ENCODE data around the gene RNF214. TPM values are rescaled to one million over a fixed set of nuclear protein-coding genes. Genes with fewer than 3 reads are reported as not detected.
A peak's percentile ranks its signal among the peaks of the same experiment; 100 is the strongest.

The RNF214 gene
- polyA plus RNA-seq, 1 donor from 2014 or later, result 7.6 TPM

DNA sequence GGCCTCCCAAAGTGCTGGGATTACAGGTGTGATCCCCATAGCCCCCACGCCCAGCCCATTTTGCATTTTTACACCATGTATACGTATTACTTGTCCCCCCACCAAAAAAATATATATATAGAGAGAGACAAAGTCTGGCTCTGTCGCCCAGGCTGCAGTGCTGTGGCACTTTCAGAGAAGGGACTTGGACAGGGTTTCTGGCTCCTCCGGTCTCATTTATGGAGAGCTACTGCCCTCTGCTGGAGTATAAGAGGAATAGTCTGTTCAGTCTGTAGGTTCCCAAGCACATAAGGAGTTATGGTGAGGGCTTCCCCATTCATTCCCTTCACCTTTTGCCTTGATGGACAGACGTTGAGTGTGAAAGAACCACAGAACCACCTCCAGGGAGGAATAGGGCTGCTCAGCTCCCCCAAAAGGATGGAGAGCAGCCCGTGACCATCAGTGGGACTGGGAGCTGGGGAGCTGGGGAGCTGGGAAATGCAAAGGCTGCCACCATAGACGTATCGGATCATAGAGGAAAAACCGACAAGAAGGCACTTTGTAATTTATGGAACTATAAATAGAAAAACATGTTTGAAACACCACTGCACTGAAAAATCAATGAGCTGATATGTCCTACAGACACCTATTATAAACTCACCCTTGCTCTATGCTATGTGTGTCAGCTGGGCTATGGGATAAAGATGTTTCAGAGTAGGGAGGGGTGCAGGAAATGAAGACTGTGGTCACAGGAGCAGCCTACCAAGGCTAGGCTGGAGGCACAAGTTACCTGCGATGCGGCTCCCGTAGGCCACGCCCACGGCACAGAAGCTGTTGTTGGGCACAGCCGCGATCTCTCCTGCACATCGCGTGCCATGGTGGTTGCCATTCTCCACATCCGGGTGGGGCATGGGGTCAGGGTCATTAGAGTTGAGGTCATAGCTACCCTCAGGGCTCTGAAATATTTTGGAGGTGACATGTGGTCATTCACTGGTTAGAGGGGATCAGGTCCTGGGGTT lies 5.8 kb upstream of the RNF214 start:
- Histone ChIP-seq H3F3A (ENCODE audit: insufficient read depth, low read length, poor library complexity, severe bottlenecking) (no peaks in the 10 kb centered on the region), H3K4me3 (ENCODE audit: low read length) (no peak overlapping the region), H2AFZ (ENCODE audit: low read depth, low read length) (no peak overlapping the region), H3K9ac (ENCODE audit: low read length) (no peak overlapping the region), H3K9me2 (ENCODE audit: insufficient read depth, low read length) (no peaks in the 10 kb centered on the region), H3K4me2 (ENCODE audit: low read length) (no peak overlapping the region), H4K20me1 (ENCODE audit: insufficient read depth) (no peaks in the 10 kb centered on the region), H3K36me3 (ENCODE audit: insufficient read depth, low read length) (no peaks in the 10 kb centered on the region), H3K27ac (ENCODE audit: low read length) (no peak overlapping the region), H3K9me3 (ENCODE audit: low read length) (no peaks in the 10 kb centered on the region), H3K79me2 (replicated peaks; ENCODE audit: insufficient read depth, low read length) (peaks cover 19% of the 10 kb centered on the region), H3K27me3 (ENCODE audit: insufficient read depth, low read depth, low read length) (no peaks in the 10 kb centered on the region)
- TF ChIP-seq SMC3 (conservative IDR thresholded peaks at IDR 0.05; ENCODE audit: poor library complexity), result peak; percentile 82
- peak; percentile 85 for TF ChIP-seq CTCF (IDR thresholded peaks at IDR 0.05; ENCODE audit: poor library complexity, severe bottlenecking)
- TF ChIP-seq RAD21 (conservative IDR thresholded peaks at IDR 0.05), result peak; percentile 86
- no peak for TF ChIP-seq EZH2 (IDR thresholded peaks at IDR 0.05; ENCODE audit: borderline replicate concordance, insufficient read depth, low read length, poor library complexity, severe bottlenecking)

GRCh38 chr11:117228091-117228490 lies 4.4 kb upstream of the RNF214 start:
- no peak overlapping the region for H3K4me3 ChIP-seq (ENCODE audit: low read length)
- no peak overlapping the region for H3K4me2 ChIP-seq (ENCODE audit: low read length)
- H3K9me3 ChIP-seq (ENCODE audit: low read length), result no peaks in the 10 kb centered on the region
- no peak overlapping the region for H2AFZ ChIP-seq (ENCODE audit: low read depth, low read length)
- no peaks in the 10 kb centered on the region for H3K9me2 ChIP-seq (ENCODE audit: insufficient read depth, low read length)
- no peaks in the 10 kb centered on the region for H3K27me3 ChIP-seq (ENCODE audit: insufficient read depth, low read depth, low read length)
- no peak overlapping the region for H3K27ac ChIP-seq (ENCODE audit: low read length)
- H4K20me1 ChIP-seq (ENCODE audit: insufficient read depth), result no peaks in the 10 kb centered on the region
- H3K36me3 ChIP-seq (ENCODE audit: insufficient read depth, low read length), result no peaks in the 10 kb centered on the region
- no peak overlapping the region for H3K9ac ChIP-seq (ENCODE audit: low read length)
- no peak for TF ChIP-seq RAD21 (conservative IDR thresholded peaks at IDR 0.05)
- TF ChIP-seq EP300 (conservative IDR thresholded peaks at IDR 0.05; ENCODE audit: poor library complexity, severe bottlenecking), result no peak
- TF ChIP-seq, protein P1, sequence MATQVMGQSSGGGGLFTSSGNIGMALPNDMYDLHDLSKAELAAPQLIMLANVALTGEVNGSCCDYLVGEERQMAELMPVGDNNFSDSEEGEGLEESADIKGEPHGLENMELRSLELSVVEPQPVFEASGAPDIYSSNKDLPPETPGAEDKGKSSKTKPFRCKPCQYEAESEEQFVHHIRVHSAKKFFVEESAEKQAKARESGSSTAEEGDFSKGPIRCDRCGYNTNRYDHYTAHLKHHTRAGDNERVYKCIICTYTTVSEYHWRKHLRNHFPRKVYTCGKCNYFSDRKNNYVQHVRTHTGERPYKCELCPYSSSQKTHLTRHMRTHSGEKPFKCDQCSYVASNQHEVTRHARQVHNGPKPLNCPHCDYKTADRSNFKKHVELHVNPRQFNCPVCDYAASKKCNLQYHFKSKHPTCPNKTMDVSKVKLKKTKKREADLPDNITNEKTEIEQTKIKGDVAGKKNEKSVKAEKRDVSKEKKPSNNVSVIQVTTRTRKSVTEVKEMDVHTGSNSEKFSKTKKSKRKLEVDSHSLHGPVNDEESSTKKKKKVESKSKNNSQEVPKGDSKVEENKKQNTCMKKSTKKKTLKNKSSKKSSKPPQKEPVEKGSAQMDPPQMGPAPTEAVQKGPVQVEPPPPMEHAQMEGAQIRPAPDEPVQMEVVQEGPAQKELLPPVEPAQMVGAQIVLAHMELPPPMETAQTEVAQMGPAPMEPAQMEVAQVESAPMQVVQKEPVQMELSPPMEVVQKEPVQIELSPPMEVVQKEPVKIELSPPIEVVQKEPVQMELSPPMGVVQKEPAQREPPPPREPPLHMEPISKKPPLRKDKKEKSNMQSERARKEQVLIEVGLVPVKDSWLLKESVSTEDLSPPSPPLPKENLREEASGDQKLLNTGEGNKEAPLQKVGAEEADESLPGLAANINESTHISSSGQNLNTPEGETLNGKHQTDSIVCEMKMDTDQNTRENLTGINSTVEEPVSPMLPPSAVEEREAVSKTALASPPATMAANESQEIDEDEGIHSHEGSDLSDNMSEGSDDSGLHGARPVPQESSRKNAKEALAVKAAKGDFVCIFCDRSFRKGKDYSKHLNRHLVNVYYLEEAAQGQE (IDR thresholded peaks at IDR 0.05; ENCODE audit: borderline replicate concordance), result no peak
- no peak for TF ChIP-seq MXI1 (conservative IDR thresholded peaks at IDR 0.05; ENCODE audit: poor library complexity, severe bottlenecking)
- no peak for TF ChIP-seq SMC3 (conservative IDR thresholded peaks at IDR 0.05; ENCODE audit: poor library complexity)
- TF ChIP-seq EZH2 (IDR thresholded peaks at IDR 0.05; ENCODE audit: borderline replicate concordance, insufficient read depth, low read length, poor library complexity, severe bottlenecking), result no peak
- TF ChIP-seq CTCF (IDR thresholded peaks at IDR 0.05; ENCODE audit: poor library complexity, severe bottlenecking), result no peak
- no peak for TF ChIP-seq TAF1 (IDR thresholded peaks at IDR 0.05; ENCODE audit: low read depth)
- no peak for TF ChIP-seq POLR2AphosphoS5 (IDR thresholded peaks at IDR 0.05)
- H3F3A ChIP-seq (ENCODE audit: insufficient read depth, low read length, poor library complexity, severe bottlenecking), result no peaks in the 10 kb centered on the region
- peaks cover 24% of the 10 kb centered on the region for H3K79me2 ChIP-seq (replicated peaks; ENCODE audit: insufficient read depth, low read length)
